ENCODE data around the gene RBFOX2. TPM values are rescaled to one million over a fixed set of nuclear protein-coding genes. Genes with fewer than 3 reads are reported as not detected.

Gene RBFOX2
- total and polyA plus RNA-seq, 2 experiments from 2014 or later: 88.8 to 131 TPM

DNA sequence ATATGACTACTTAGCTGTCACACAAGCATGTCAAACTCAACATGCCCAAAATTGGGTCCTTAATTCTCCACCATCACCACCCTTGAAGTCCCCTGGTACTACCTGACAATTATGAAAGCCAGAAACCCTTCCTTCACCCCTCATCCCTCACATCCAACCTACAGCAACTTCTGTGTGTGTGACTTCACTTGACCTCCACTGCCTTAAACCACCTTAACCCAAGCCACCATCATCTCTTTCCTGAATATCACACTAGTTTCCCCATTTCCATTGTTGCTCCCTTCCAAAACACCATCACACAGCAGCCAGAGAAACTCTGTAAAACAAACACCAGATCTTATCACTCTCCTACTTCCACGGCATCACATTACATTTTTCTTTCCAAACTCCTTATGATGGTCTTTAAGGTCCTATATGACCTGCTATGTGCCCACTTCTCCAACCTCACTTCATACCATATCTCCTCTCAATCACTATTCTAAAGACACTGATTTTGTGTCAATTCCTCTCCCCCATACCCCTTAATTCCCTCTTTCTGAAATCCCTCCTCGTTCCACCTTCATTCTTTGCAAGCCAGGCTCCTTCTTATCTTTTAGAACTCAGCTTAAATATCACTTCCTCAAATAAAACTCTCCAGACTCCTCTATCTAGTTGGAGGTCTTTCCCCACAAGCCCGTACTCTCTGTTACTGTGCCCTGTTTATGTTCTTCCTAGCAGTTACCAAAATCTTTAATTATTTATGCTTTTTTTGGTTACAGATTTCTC is 124.9 kb downstream of the RBFOX2 start:
- no peak for ATAC-seq
- no peaks in the 10 kb centered on the region for H3K27me3 Mint-ChIP-seq (ENCODE audit: insufficient read depth, low read depth, poor library complexity)
- peaks cover 24% of the 10 kb centered on the region for H3K4me1 Mint-ChIP-seq
- H4K20me1 ChIP-seq (replicated peaks; ENCODE audit: insufficient read depth): peaks cover 7% of the 10 kb centered on the region
- H3K9me2 ChIP-seq (ENCODE audit: insufficient read depth): no peaks in the 10 kb centered on the region
- H3F3A ChIP-seq (replicated peaks; ENCODE audit: low read depth): no peaks in the 10 kb centered on the region
- H3K4me3 Mint-ChIP-seq: no peak overlapping the region
- H3K4me3 ChIP-seq: no peak overlapping the region
- no peaks in the 10 kb centered on the region for H3K36me3 ChIP-seq (ENCODE audit: insufficient read depth)
- no peaks in the 10 kb centered on the region; the same call in 2 of the 3 replicates for H3K36me3 Mint-ChIP-seq (ENCODE audit: low read depth)
- H3K27me3 ChIP-seq (ENCODE audit: insufficient read depth): no peaks in the 10 kb centered on the region
- H3K79me2 ChIP-seq (replicated peaks; ENCODE audit: insufficient read depth): peaks cover 90% of the 10 kb centered on the region
- H2AFZ ChIP-seq: no peak overlapping the region
- no peak overlapping the region for H3K27ac Mint-ChIP-seq
- TF ChIP-seq REST (IDR thresholded peaks at IDR 0.05; ENCODE audit: unreplicated experiment): no peak
- DNase-seq (ENCODE audit: low spot score): no peak
- H3K4me1 ChIP-seq (ENCODE audit: insufficient read depth): peaks cover 15% of the 10 kb centered on the region
- H3K4me2 ChIP-seq: no peak overlapping the region
- H3K9me3 Mint-ChIP-seq: no peaks in the 10 kb centered on the region
- H3K27ac ChIP-seq (ENCODE audit: low read depth): no peak overlapping the region

- H3K4me3 ChIP-seq: no peak overlapping the region
- H3K4me2 ChIP-seq: peak overlapping the region; percentile 27
- H3K27me3 Mint-ChIP-seq (ENCODE audit: insufficient read depth, low read depth, poor library complexity): peaks cover 5% of the 10 kb centered on the region
- no peaks in the 10 kb centered on the region for H3K27me3 ChIP-seq (ENCODE audit: insufficient read depth)
- H3K36me3 Mint-ChIP-seq (ENCODE audit: low read depth): peaks cover 4% of the 10 kb centered on the region; the same call in 2 of the 3 replicates
- ATAC-seq (peak; percentile 75), DNase-seq (ENCODE audit: low spot score) (peak; percentile 37)
- no peak overlapping the region for H3K4me3 Mint-ChIP-seq
- H3K9me2 ChIP-seq (ENCODE audit: insufficient read depth): 0 out of 2 replicates have a peak, but pooled peaks cover 9% of the 10 kb centered on the region
- peak overlapping the region; percentile 69; the same call in 1 of the 2 replicates for H3K27ac ChIP-seq (ENCODE audit: low read depth)
- peak overlapping the region; percentile 66; the same call in 1 of the 2 replicates for H3K27ac Mint-ChIP-seq
- no peak for TF ChIP-seq ETS1 (IDR thresholded peaks at IDR 0.05)
- TF ChIP-seq EZH2 (IDR thresholded peaks at IDR 0.05; ENCODE audit: low read depth, unreplicated experiment): no peak
- no peak for TF ChIP-seq POLR2AphosphoS5 (IDR thresholded peaks at IDR 0.05; ENCODE audit: low read depth)
- TF ChIP-seq ZNF114 (CRISPR knock-in tag; IDR thresholded peaks at IDR 0.05): no peak
- TF ChIP-seq ZNF462 (CRISPR knock-in tag; IDR thresholded peaks at IDR 0.05): no peak
- no peak for TF ChIP-seq NANOG (IDR thresholded peaks at IDR 0.05; ENCODE audit: borderline replicate concordance)
- peaks cover 41% of the 10 kb centered on the region for H3K4me1 Mint-ChIP-seq
- H2AFZ ChIP-seq: no peak overlapping the region
- peaks cover 25% of the 10 kb centered on the region for H3K4me1 ChIP-seq (ENCODE audit: insufficient read depth)
- H3K9me3 Mint-ChIP-seq: no peaks in the 10 kb centered on the region
- no peaks in the 10 kb centered on the region for H3F3A ChIP-seq (replicated peaks; ENCODE audit: low read depth)
- peaks cover 89% of the 10 kb centered on the region for H3K79me2 ChIP-seq (replicated peaks; ENCODE audit: insufficient read depth)
- peaks cover 4% of the 10 kb centered on the region for H4K20me1 ChIP-seq (replicated peaks; ENCODE audit: insufficient read depth)
- no peaks in the 10 kb centered on the region for H3K36me3 ChIP-seq (ENCODE audit: insufficient read depth)
These were observed 128.0 kb downstream of the RBFOX2 start for GRCh38 chr22:35900483-35901168.

All from GM23338 (cell line).